NCI-H128 (cell line): ENCODE data around the gene PPP2R5D.
A peak's percentile ranks its signal among the peaks of the same experiment; 100 is the strongest.
"Not testable (repeated sequence)": the region's sequence is repeated elsewhere in the genome, so short reads cannot be mapped to it uniquely, and the experiment has no call there.

ENCODE experiments used
- DNase-seq: peaks from one replicate; lab custom pipeline; 2025; ENCODE audit not compliant: unreplicated experiment; lab: John Stamatoyannopoulos, UW

The PPP2R5D gene

DNA sequence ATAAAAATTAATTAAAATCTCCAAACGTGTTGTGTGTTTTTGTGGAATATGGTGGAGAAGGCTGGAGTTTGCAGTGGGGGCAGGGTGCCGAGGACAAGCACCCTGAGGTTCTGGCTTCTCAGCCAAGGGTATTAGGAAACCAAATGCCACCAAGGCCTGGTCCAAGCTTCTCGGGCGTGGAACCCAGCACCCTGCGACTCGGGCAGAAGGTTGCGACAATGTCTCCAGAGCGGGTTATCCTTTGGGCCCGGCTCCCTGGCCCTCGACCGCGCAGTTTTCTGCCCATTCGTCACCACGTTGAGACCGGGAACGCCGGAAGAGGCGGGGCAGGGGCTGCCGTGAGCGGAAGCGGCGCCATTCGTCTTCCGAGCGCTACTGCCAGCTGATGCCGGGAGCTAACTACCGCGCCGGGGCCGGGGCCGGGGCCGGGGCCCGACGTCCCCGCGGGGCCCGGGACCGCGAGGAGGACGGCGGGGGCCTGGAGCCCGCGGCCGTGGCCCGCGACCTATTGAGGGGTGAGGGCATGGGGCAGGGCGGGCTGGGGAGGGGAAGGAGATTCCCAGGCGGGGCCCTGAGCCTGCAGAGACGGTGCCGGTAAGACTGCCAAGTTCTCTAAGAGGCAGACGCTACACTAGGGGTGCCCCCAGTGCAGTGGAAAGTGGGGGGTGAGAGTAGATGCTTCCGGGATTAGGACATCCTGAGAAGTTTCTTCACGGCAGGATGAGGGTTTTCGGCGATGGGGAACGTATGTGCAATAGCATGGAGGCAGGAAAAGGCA, 37.1 kb downstream of the PPP2R5D start, which contains the start of gene RRP36:
TSS of gene RRP36 (plus strand) at position 354 of the 778 bp plus-strand sequence. CDS start at position 386, 32 bp downstream.
- DNase-seq = peak; percentile 43

DNA sequence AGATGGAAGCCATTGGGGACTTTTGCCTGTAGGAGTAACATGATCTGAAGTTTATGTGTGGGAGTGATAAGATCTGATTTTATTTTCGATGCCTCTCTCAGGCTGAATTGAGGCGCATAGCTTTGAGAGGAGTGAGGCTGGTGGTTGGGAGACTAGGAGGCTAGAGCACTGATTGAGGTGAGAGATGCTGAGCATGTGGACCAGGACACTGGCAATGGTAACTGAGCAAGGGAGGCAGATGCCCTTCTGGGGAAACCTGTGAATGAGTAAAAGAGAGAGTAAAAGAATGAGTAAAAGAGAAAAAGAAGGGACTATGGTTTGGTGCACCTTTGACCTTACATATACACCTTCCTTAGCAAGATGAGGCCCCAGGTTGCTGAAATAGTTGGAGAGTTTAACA, 40.1 kb downstream of the PPP2R5D start:
- DNase-seq = no peak

DNA sequence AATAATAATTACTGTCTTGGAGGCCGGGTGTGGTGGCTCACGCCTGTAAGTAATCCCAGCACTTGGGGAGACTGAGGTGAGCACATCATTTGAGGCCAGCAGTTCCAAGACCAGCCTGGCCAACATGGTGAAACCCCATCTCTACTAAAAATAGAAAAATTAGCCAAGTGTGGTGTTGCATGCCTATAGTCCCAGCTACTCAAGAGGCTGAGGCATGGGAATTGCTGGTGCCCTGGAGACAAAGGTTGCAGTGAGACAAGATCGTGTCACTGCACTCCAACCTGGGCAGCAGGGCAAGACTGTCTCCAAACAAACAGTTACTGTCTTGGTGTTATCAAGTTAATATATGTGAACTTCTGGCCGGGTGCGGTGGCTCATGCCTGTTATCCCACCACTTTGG, 42.0 kb downstream of the PPP2R5D start:
- no peak for DNase-seq

DNA sequence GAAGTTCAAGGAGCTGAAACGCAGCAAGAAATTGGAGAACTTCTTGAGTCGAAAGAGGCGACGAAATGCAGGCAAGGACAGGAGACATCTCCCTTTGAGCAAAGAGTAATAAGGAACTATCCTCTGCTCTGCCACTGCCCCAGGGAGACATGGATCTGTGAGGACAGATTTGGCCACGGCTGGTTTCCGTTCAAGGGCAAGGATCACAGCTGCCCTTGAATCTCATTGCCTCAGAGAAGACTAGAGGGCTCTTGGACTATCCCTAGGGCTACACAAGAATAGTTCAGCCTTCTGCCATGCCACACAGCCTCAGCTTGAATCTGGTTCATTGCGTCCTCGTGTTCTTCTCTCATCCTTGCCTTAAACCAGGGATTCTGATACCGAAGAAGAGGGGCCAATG, 44.8 kb downstream of the PPP2R5D start:
- no peak for DNase-seq

DNA sequence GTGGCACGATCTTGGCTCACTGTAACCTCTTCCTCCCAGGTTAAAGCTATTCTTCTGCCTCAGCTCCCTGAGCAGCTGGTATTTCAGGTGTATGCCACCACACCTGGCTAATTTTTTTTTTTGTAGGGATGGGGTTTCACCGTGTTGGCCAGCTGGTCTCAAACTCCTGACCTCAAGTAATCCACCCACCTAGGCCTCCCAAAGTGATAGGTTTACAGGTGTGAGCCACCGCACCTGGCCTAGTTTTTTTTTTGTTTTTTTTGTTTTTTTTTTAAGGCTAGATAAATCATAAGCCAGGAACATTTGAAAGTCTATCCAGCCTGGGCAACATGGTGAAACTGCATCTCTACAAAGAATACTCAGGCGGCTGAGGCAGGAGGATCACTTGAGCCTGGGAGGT, 48.0 kb downstream of the PPP2R5D start:
- DNase-seq = no peak

DNA sequence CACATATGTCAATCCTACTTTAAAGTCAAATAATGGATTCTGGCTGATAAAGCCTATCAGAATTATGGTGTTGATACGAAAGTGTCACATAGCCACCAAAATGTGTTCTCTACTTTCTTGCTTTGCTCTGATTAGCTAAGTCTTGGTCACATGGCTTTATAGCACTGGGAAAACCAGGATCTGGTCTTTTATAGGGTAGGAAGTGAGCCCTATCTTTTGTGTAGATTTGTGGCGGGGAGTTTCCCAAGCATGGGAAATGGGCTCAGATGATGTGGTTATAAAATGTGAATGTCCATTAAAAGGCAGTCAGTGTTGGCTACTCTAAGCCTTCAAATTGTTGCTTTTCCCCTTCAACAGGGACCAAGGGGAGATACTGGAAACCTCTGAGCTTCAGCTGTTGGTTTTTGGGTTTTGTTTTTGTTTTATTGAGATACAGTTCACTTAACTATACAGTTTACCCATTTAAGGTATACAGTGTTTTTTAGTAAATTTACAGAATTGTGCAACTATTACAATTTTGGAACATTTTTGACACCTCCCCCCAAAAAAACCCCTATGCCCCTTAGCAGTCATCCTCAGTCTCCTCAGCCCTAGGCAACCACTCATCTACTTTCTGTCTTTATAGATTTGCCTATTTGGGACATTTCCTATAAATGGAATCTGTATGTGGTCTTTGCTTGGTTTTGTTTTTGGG, 49.3 kb downstream of the PPP2R5D start:
- DNase-seq = no peak

DNA sequence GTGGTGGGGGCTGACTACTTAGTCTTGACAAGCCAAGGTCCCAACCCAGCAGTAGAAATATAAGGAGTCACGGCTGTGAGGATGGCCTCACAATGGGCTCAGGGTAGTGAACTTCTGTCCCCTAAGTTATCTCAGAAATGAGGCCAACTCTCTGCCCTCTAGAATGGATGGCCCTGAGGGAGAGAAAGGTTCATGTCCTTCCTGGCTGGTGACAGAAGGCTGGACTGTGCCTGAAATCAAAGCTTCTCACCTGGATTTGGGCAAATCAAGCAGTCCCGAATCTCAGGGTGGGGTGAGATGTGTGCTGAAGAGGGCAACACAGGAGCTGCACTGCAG, 49.8 kb downstream of the PPP2R5D start:
- DNase-seq = no peak

DNA sequence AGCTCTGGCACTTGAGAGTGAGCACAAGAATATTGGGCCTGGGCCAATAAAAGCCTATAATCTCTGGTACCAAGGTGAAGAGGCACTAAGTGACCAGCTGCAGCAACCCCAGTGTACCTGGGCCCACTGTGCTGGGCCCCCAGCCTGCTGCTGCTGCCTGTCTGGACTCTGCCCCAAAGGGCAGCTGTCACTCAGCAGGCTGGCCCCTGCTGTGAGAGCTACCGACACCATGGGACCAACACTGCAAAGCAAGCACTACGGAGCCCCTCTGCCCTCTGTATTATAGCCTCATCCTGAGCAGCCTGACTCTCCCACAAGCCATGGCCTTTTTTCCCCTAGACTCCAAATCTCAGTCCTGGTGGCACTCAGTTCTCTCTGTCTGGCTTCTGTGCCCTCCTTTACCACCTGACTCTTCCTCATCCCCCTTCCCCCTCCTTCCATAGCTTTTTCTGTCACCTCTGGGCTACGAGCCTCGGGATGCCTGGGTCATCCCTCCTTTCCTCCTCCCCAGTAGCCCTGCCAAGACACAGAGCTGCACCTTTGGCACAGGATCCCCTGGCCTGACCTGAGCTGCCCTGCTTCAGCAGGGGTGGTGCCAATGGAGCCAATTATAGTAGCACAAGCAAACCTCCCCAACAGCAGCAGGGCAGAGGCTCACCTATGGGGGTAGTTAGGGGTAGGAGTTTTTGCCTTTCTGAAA, 51.3 kb downstream of the PPP2R5D start:
- DNase-seq = no peak

DNA sequence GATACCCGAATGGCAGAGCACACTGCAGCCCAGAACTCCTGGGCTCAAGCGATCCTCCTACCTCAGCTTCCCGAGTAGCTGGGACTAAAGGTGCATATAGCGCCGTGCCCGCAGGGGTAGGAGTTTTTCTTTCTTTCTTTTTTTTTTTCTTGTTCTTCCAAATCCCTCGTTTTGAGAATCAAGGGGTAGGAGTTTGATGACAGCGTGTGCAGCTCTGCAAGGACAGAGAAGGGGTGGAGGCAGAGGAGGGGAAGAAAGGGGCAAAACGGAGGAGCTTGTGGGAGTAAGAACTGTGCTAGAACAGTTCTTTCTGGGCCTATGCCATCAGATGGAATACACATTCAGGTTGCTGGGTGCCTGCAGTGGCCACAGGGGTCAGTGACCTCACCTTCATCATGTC, 52.3 kb downstream of the PPP2R5D start:
- DNase-seq = no peak

DNA sequence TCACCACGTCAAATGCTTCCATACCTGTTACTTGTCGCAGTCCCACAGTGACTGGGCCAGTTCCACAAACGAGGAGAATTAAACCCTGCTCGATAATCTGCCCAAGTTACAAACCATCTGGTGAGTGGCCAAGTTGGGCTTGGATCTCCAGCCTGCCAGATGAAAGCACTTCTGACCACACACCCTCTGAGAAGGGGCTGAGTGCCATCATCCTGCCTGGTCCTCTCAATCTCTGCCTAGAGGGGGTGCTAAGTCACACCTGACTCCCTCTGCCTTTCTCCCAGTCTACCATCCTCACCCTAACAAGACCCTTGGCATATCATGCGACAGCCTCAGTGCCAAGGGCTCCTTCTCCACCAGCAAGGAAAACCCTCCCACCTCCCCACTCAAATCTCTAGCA, 52.8 kb downstream of the PPP2R5D start:
- no peak for DNase-seq

DNA sequence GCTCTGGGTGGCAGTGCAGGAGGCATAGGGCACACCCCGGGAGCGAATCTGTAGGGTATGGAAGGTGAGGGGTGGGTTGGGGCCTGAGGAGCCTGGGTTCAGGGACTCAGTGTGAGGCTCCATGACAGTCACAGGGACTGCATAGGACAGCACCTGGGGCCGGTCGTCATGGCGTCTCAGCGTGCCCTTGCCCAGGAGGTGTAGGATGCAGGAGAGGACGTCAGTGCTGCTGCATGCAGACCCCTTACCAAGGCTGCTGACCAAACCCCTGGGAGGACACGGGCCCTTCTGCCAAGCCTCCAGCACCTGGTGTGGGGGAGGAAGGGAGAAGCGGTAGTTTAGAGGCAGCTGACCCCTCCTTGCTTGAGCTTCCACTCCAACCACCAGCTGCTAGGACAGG, 53.3 kb downstream of the PPP2R5D start:
- DNase-seq = no peak

DNA sequence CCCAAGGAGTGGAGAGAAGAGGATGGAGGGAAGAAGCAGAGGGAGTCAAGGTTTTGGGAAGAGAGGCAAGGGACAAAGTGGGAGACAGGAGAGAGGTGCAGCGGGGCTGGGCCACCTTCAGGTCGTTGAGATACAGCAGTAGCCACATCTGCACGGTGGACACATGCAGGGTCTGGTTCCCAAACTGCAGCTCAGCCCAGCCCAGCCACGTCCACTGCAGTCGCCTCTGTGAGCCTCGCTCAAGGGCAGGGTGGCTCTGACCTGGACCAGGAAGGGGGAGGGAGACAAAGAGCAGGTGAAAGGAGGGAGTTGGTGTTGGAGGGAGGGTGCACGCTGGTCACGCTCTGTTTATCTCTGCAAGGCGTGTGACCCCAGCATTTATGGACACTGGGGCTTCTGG, 54.4 kb downstream of the PPP2R5D start:
- DNase-seq = no peak

DNA sequence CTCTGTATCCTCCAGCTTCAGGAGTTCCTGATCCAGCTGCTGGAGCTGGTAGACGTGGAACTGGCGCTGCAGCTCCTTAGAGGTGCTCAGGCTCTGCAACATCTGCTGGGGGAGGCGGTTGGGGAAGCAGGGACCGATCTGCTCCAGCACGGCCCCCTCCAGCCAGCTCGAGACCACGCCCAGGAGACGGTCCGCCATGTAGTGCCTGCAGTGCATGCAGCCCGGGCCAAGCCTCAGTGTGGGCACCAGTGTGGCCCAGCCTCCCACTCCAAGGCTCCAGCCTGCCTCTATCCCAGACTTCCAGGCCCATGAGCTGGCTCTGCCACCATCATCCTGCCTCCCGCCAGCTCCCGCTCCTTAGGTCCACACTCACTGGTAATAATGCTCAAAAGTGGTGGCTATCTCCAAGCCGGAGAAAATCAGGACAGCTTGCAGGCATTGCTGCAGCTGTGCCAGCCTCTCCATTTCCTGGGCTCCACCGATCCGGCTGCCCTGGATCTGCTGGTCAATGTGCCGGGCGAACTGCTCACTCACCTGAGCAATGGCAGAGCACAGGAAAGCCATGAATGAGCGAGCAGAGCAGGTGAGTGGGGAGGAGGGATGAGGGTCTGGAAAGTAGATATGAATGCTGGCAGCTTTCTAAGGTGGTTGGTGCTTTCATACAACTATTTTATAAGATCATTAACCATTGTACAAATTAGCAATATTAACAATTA, 56.3 kb downstream of the PPP2R5D start:
- DNase-seq = no peak

DNA sequence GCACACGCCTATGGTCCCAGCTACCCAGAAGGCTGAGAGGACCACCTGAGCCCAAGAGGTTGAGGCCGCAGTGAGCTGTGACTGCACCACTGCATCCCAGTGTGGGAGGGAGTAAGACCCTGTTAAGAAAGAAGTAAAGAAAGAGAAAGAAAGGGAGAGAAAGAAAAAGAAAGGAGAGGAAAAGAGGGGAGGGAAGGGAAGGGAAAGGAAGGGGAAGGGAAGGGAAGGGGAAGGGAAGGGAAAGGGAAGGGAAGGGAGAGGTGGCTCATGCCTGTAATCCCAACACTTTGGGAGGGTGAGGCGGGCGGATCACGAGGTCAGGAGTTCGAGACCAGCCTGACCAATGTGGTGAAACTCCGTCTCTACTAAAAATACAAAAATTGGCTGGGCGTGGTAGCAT, 57.1 kb downstream of the PPP2R5D start:
- not testable (repeated sequence) for DNase-seq

DNA sequence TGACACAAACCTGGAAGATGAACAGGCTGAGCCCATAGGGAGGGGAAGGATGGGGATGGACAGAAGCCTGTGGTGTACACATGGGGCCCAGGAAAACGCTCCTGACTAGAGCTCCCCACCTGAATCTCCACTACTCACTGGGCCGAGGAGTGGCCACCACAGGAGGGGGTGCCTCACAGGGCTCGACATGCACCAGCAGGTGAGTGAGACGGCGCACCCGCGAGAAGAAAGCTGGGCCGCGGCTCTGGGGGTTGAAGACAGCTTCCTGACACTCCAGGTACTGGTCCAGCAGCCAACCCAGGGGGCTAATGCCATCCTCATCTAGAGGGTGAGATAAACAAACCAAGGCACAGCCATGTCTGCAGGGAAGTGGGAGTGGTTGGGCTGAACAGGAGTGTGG, 58.9 kb downstream of the PPP2R5D start:
- no peak for DNase-seq

DNA sequence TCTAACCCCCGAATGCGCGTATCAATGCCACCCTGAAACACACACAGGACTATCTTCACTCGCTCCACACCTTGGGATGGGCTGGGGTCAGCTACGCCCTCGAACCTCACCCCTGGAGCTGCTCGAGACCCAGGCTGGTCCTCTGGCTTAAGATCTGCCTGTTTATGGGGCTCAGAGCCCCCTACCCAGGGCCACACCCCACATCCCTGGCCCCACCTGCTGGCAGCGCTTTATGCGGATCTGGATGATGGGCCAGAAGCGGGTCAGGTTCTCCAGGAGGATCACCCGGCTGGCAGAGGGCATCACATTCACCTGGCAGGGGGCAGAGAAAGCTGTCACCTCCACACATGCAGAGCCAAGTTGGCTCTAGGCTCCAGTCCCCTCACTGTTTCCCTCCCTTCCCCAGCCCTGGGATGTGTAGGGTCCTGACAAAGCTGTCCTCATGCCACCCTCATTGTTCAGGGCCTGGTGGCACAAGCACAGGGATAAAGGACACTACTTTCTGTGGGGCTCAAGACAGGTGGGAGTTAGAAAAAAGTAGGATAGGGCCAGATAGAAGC, 61.1 kb downstream of the PPP2R5D start:
- no peak for DNase-seq

DNA sequence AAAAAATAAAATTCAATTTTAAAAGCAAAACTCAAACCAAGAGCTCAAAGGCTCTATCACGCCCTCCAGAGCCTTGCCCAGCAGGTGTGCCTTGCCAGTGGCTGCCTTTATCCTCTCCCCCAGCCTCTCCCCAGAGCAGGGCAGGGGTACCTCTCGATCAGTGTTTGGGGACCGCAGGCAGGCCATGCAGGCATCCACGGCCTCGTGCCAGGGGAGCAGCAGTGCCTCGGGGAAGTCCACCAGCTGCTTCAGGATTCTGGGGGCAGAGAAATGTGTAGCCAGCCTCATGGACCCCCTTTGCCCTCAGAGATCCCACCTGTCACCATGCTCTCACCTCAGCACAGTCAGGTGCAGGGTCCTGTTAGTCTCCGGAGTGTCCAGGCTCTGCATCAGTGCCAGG, 63.6 kb downstream of the PPP2R5D start:
- DNase-seq = no peak

DNA sequence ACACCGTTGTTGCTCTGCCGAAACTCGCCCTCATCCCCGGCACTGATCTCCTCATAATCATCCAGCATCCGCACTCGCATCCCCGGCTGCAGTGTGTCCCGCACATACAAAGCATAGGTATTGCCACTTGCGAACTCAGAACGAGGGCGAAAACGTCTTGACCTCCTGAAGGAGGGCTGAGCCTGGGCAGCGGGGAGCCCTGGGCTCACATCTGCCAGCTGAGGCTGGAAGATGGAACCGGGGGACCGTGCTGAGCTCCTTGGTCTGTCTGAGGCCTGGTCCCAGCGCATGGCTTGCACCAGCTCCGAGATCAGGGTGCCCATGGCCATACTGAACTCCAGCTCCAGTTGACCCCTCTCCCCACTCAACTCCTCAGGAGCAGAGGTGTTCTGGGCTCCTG, 66.6 kb downstream of the PPP2R5D start:
- no peak for DNase-seq

DNA sequence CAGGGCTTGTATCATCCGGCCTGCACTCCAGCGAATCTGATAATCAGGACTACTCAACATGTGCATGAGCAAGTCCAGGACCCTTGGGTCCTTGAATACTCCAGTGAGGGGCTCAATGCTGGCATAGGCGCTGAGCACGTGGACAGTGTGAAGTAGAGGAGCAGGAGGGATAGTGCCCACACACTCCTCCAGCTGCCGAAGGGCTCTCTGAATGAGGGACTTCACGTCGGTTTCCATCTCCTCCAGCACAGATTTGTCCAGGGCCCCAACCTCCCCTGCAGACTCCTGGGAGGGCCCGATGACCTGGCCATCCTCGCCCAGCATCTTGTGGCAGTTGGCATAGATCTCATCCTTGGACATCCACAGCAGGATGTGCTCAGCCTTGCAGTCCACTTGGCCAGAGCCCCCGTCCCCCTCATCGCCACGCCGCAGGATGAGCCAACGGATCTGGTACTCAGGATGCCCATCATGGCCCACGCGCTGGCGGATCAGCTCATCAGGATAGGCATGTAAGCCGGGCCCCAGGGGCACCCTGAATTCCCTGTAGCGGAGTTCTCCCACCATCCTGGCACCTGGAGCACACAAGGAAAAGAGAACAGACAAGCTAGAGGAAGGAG, 68.0 kb downstream of the PPP2R5D start:
- no peak for DNase-seq

DNA sequence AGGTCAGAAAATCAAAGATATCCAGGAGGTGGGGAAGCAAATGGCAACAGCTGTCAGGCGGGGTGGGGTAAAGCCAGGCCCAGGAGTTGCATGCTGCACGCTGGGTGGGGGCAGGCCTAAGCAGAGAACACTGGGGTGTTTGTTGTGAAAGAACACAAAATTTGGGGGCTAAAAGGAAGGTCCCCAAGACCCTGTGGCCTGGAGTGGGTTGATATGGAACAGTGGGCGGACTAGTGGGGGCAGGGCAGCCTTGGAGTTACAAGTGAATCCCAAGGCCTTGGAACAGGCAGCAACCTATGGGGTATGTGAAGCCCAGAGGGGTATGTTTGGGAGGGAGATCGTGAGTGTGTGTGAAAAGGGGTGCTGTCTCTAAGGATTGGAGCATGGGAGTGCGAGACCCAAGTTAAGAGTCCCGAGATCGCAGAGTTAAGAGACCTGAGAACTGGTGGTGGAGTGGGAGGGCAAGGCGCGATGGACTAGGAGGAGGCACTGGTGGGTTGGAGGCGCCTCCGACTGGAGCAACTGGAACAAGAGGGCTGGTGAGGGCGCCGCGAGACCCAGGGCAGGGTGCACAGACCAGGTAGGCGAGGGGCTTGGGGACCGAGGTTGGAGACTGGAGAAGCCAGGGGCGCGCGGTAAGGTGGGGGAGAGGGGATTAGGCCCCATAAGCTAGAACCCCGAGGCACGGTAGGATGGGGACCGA, 68.6 kb downstream of the PPP2R5D start:
- DNase-seq = no peak
